Aorta (tissue), 5 donors: Measurements from ENCODE around the gene ZNF319. TPM values are rescaled to one million over a fixed set of nuclear protein-coding genes. Genes with fewer than 3 reads are reported as not detected.
A peak's percentile ranks its signal among the peaks of the same experiment; 100 is the strongest.

Experiments used
- ATAC-seq: fragments of 200-7000 bp; cut with Tn5 transposase; one replicate; pipeline ENCODE4 v1.9.1; 2022; ENCODE audit warnings: moderate library complexity; ENCODE audit not compliant: low FRiP score
- DNase-seq, 2 donors: peaks; one replicate each; pipeline ENCODE4 v3.0.0-alpha.2; 2020
- H3K27ac ChIP-seq, 2 donors: one replicate each; pipeline ENCODE4 v1.5.1; 2013; ENCODE audit warnings: low read length in 2 of 2, mild to moderate bottlenecking in 2 of 2, moderate library complexity in 2 of 2, control low read depth in 1 of 2, inconsistent platforms in 1 of 2, low read depth in 1 of 2
- H3K27me3 ChIP-seq, 2 donors: one replicate each; pipeline ENCODE4 v1.6.1; 2013; ENCODE audit warnings: control low read depth in 1 of 2, low read length in 1 of 2, mild to moderate bottlenecking in 1 of 2, moderate library complexity in 1 of 2; ENCODE audit not compliant: insufficient read depth in 2 of 2, control insufficient read depth in 1 of 2
- H3K36me3 ChIP-seq, 2 donors: one replicate each; pipeline ENCODE4 v1.6.1; 2013; ENCODE audit warnings: control low read depth in 1 of 2, low read length in 1 of 2, mild to moderate bottlenecking in 1 of 2; ENCODE audit not compliant: insufficient read depth in 2 of 2, control insufficient read depth in 1 of 2
- H3K4me1 ChIP-seq, 2 donors: one replicate each; pipeline ENCODE4 v1.6.1; 2013; ENCODE audit warnings: low read length in 2 of 2, control low read depth in 1 of 2, mild to moderate bottlenecking in 1 of 2, moderate library complexity in 1 of 2; ENCODE audit not compliant: insufficient read depth in 2 of 2, control insufficient read depth in 1 of 2
- H3K4me3 ChIP-seq, 2 donors: one replicate each; pipeline ENCODE4 v1.5.1; 2013; ENCODE audit warnings: low read length in 2 of 2, control low read depth in 1 of 2, mild to moderate bottlenecking in 1 of 2
- H3K9me3 ChIP-seq: one replicate; pipeline ENCODE4 v1.6.1; 2013; ENCODE audit warnings: mild to moderate bottlenecking, low read length; ENCODE audit not compliant: control insufficient read depth
- WGBS, 2 donors: extraction: QIAGEN DNeasy Blood & Tissue Kit; methylation state at CpG; one replicate each; pipeline ENCODE4 v1.1.7; 2013; 5-methylcytosine and 5-hydroxymethylcytosine counted together
- intact Hi-C, 2 donors: fragments of 100-400 bp; cut with DNase I; formaldehyde crosslinking; loops; one replicate each; pipeline versions ENCODE4 v1.14.2 to v1.15.0; 2022
- polyA plus RNA-seq, 2 donors: library from polyadenylated mRNA; stranded (reverse); fragments of 200-250 nt; gene quantifications; one replicate each; pipeline ENCODE4 v1.2.3, GENCODE V29; 2013
- total RNA-seq, 2 donors: library from RNA; stranded (reverse); fragmentation: NEBNext Ultra II Directional; extraction: Animal tissue kit (Norgen Biotek cat#: 25700); gene quantifications; one replicate each; pipeline ENCODE4 v1.2.1, GENCODE V29; 2021
- donor health status: healthy with polysubstance abuse.
- donor health status: Bipolar disorder and iron deficiency.
- donor health status: DM: no; HTN: no; CAD: no.
- donor health status: DM: no; HTN: no; CAD: no.
- donor health status: DM: yes; HTN: yes; CAD: no.

The ZNF319 gene
- total and polyA plus RNA-seq, 4 donors = 1.6 to 10.6 (median 5.6) TPM

DNA sequence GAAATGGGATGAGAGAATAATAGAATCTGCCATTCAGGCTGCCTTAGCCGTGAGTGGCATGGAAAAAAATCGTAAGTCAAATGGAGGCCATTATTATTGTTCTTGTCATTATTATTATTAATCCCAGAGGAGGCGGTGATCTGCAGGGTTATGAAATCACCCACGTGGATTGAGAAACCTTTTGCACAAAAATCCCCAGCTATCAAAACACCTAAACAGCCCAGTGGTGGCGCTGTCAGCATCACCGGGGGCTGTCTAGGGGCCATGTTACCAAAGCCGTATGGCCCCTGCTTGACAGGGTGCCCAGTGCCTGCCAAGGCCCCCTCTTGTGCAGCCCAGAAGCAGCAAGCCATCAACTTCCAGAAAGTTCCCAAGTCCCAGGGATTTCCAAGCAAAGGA lies 54.7 kb downstream of the ZNF319 start:
- Histone ChIP-seq H3K27me3 (no peaks in the 10 kb centered on the region), H3K36me3 (no peaks in the 10 kb centered on the region), H3K4me3 (no peak overlapping the region), H3K9me3 (no peaks in the 10 kb centered on the region), H3K27ac (no peak overlapping the region), H3K4me1 (no peaks in the 10 kb centered on the region)
- DNase-seq (peak in 1 of 2 donors; percentile 21), ATAC-seq (no peak)
- 50 to 60% methylated on average over 7 of the region's 7 CpGs for WGBS, 2 donors
- intact Hi-C loops = no loop called here

DNA sequence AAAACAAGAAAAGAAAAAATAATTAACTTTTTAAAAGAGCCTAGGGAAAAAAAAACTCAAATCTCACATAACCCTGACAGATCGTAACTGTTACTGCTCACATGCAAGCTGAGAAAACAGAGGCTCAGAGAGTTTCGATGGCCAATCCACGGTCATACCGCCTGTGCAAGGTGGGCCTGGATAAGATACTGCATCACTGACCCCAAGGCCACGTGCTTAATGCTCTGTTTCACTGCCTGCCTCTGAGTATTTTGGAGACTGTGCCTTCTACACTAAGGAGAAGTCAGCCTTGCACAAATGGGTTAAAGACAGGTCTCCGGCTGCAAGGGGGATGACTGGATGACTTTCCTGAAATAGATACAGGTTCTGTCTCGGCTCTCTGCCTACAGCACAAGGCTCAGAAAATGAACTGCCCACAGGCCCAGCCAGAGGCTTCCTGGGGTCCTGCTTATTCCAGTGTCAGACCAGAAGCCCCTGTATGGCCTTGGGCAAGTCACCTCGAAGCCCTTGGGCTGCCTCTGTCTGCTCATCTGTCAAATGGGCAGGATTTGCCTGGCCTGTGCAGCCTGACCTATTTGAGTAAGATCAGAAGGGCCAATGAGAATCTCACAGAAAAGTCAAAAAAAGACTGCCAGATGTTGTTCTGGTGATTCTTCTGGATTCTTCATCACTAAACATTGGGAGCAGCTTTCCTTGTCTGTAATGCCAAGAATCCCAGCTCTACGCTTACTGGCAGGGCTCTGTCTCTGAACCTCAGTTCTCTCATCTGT lies 55.3 kb downstream of the ZNF319 start:
- no peak overlapping the region for H3K4me3 ChIP-seq
- H3K4me1 ChIP-seq = no peaks in the 10 kb centered on the region
- DNase-seq = peak in 1 of 2 donors; percentile 12
- H3K27ac ChIP-seq = no peak overlapping the region
- no peak for ATAC-seq
- intact Hi-C loops = no loop called here
- H3K36me3 ChIP-seq = no peaks in the 10 kb centered on the region
- 82 to 83% methylated on average over 9 of the region's 9 CpGs for WGBS, 2 donors
- no peaks in the 10 kb centered on the region for H3K9me3 ChIP-seq
- no peaks in the 10 kb centered on the region for H3K27me3 ChIP-seq

Other genes with a start within 250 kb of the ZNF319 start
- 10 to 100 TPM; 69.7 to 80.1 TPM for gene KIFC3, start 198.2 kb downstream of the ZNF319 start, total RNA-seq
- 10 to 100 TPM; 27.4 to 61.1 TPM for gene KIFC3, start 198.2 kb downstream of the ZNF319 start, polyA plus RNA-seq
- gene CNGB1, start 29.5 kb downstream of the ZNF319 start, total RNA-seq = not detected
- not detected for gene CNGB1, start 29.5 kb downstream of the ZNF319 start, polyA plus RNA-seq
- 10 to 100 TPM; 31.8 to 41.3 TPM for gene USB1, start 735 bp upstream of the ZNF319 start, total RNA-seq
- 10 to 100 TPM; 24.9 to 34.1 TPM for gene USB1, start 735 bp upstream of the ZNF319 start, polyA plus RNA-seq
- gene MMP15, start 25.1 kb upstream of the ZNF319 start, total RNA-seq = 1 to 10 TPM; 5.4 to 5.9 TPM
- 1 to 10 TPM in 1 of 2 donors, under 1 TPM in 1; 0.82 to 2.1 TPM for gene MMP15, start 25.1 kb upstream of the ZNF319 start, polyA plus RNA-seq
- 10 to 100 TPM; 16.6 to 17.9 TPM for gene CFAP20, start 128.7 kb upstream of the ZNF319 start, total RNA-seq
- gene CFAP20, start 128.7 kb upstream of the ZNF319 start, polyA plus RNA-seq = 10 to 100 TPM; 18.4 to 22.4 TPM
- 10 to 100 TPM; 42.5 to 56.8 TPM for gene CSNK2A2, start 197.4 kb upstream of the ZNF319 start, total RNA-seq
- gene CSNK2A2, start 197.4 kb upstream of the ZNF319 start, polyA plus RNA-seq = 10 to 100 TPM; 17.4 to 32.2 TPM